Activated CD4-positive, alpha-beta T cell treated with anti-CD3 and anti-CD28 coated beads, Interleukin-2, amount 10 ng/mL, durations not matched to agents 24 days and 14 days (primary cell): ENCODE data around the gene RBMS1. TPM values are rescaled to one million over a fixed set of nuclear protein-coding genes. Genes with fewer than 3 reads are reported as not detected.

Source experiments
- DNase-seq: peaks from one replicate; pipeline ENCODE4 v3.0.0; 2022
- H3K27ac Mint-ChIP-seq: one replicate; pipeline ENCODE4 v1.8.0; 2022; ENCODE audit warnings: mild to moderate bottlenecking, mixed read lengths
- H3K27me3 Mint-ChIP-seq: one replicate; pipeline ENCODE4 v1.8.0; 2022; ENCODE audit warnings: mixed read lengths
- H3K36me3 Mint-ChIP-seq: one replicate; pipeline ENCODE4 v1.8.0; 2022; ENCODE audit warnings: low read depth, mild to moderate bottlenecking, mixed read lengths
- H3K4me1 Mint-ChIP-seq: one replicate; pipeline ENCODE4 v1.8.0; 2021; ENCODE audit warnings: mixed read lengths
- H3K4me3 Mint-ChIP-seq: one replicate; pipeline ENCODE4 v1.8.0; 2022; ENCODE audit warnings: mild to moderate bottlenecking, moderate library complexity, mixed read lengths
- H3K9me3 Mint-ChIP-seq: one replicate; pipeline ENCODE4 v1.8.0; 2021; ENCODE audit warnings: mixed read lengths
- intact Hi-C: fragments of 100-400 bp; cut with micrococcal nuclease; formaldehyde crosslinking; loops from one replicate; pipeline ENCODE4 v1.15.1; 2023
- total RNA-seq: library from RNA; stranded (reverse); gene quantifications from 2 replicates; pipeline ENCODE4 v1.2.3, GENCODE V29; 2022

Gene RBMS1
- total RNA-seq, 1 donor from 2014 or later, result 35.2 TPM

DNA sequence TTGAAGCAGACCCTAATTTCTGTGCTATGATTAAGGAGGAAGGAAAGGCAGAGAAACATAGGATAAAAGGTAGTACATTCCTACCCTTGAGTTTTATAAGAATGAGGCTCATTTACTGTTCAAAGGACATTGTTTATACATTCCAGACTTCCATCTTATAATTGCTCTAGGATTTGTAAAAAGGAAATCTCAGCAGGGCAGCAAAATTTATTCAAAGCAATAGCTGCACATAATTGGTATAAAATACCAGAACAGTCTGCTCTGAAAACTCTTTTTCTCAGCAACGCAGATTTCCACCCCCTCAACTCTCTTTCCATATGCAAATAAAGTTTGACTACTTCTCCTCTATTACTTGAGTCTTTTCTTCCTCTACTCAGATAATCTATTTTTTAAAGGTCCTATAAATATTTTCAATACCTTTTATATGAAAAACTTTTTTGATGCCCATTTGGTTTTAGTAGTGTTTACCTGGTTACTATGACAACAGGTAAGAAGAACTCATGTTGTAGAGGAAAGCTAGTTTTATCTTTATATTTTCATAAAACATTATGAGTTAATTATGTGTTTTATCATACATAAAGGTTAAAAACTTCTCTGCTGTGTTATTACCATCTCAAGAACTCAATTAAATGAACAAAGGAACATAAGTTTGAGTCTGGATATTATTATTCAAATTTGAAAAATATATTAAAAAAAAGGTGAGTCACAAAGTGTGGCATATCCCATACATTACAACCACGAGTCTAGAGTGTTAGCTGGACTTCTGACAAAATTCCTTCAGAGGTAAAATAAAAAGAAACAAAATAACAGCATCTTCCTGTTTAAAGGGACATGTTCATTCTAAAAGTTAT, 19.9 kb downstream of the RBMS1 start:
- Mint-ChIP-seq H3K27me3 (no peaks in the 10 kb centered on the region), H3K27ac (peak overlapping the region; percentile 82), H3K9me3 (no peaks in the 10 kb centered on the region), H3K4me3 (peak overlapping the region; percentile 63), H3K36me3 (peaks cover 4% of the 10 kb centered on the region), H3K4me1 (peaks cover 55% of the 10 kb centered on the region)
- intact Hi-C loops, result loop anchor here (2.0 kb wide), 1 partner anchor 45 kb away; no protein-coding TSS in a partner anchor
- DNase-seq, result no peak

DNA sequence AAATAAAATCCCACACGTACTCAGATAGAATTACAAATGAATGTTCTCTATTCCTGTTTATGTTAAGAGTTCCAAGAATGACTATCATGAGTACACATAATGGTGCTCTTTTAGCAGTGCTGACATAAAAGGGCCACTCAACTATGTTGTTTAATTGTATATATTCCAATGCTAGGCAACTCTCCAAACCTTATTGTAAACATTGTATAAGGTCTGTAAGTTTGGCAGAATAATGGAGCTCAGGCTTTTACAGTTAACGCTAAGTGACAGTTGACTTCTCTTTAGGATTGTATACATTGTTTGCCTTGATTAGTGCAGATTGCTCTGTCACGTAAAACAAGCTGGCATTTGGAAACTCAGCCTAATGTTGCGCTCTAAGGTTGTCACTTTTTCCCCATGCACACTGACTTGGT, 20.8 kb downstream of the RBMS1 start:
- no peak for DNase-seq
- H3K27ac Mint-ChIP-seq, result peak overlapping the region; percentile 80
- H3K27me3 Mint-ChIP-seq, result no peaks in the 10 kb centered on the region
- H3K4me3 Mint-ChIP-seq, result peak overlapping the region; percentile 24
- H3K9me3 Mint-ChIP-seq, result no peaks in the 10 kb centered on the region
- intact Hi-C loops, result loop anchor here (1.0 kb wide), 3 partner anchors 12 to 66 kb away; no protein-coding TSS in a partner anchor
- H3K36me3 Mint-ChIP-seq, result peaks cover 4% of the 10 kb centered on the region
- H3K4me1 Mint-ChIP-seq, result peaks cover 53% of the 10 kb centered on the region

DNA sequence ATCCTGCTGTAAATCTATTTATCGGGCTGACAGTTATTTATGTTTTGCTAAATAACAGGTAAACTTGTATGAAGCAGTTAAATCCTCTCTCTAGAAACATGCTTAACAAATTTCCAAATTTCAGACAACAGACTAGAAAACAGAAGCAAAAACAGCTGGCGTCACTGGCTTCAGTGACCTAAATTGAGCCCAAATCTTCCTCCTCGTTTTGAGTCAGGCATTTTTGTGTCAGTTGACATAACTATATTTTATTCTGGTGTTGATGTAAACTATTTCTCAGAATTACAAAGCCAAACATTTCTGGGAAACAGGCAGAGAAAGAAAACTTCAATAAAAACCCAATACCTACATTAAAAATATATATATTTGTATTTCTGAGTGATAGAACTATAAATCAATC, 21.7 kb downstream of the RBMS1 start:
- no peaks in the 10 kb centered on the region for H3K27me3 Mint-ChIP-seq
- H3K4me3 Mint-ChIP-seq, result peak overlapping the region; percentile 24
- peaks cover 4% of the 10 kb centered on the region for H3K36me3 Mint-ChIP-seq
- peak overlapping the region; percentile 23 for H3K27ac Mint-ChIP-seq
- peaks cover 55% of the 10 kb centered on the region for H3K4me1 Mint-ChIP-seq
- DNase-seq, result peak; percentile 70
- H3K9me3 Mint-ChIP-seq, result no peaks in the 10 kb centered on the region
- intact Hi-C loops, result loop anchor here (1.0 kb wide), 3 partner anchors 13 to 65 kb away; no protein-coding TSS in a partner anchor

DNA sequence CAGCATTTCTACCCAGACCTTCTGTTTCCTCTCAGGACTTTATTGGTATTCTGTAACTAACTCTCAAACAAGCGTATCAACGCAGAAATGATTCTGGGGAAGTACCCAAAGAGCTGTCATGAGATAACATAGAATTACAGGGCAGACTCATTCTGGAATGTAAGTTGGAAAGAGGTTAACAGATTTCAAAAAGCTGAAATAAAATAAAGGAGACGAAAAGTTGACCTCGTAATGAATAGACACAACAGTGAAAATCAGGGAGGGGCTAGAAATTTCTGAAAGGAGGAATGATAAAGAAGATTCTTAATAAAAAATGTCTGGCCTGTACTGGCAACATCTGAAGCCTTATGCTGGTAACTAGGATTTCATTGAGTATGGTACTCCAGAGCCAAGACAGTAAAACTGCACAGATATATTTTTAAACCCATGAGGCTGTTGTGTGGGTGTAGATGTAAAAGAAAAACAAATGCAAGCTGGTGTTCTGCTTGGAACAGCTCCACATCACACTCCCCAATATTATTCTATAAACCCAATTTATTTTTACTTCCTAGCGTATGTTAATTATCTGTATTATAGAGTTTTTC, 23.9 kb downstream of the RBMS1 start:
- Mint-ChIP-seq H3K4me3 (no peak overlapping the region), H3K36me3 (peaks cover 7% of the 10 kb centered on the region), H3K27ac (peak overlapping the region; percentile 39), H3K9me3 (no peaks in the 10 kb centered on the region), H3K4me1 (peaks cover 57% of the 10 kb centered on the region), H3K27me3 (no peaks in the 10 kb centered on the region)
- intact Hi-C loops, result no loop called here
- no peak for DNase-seq

DNA sequence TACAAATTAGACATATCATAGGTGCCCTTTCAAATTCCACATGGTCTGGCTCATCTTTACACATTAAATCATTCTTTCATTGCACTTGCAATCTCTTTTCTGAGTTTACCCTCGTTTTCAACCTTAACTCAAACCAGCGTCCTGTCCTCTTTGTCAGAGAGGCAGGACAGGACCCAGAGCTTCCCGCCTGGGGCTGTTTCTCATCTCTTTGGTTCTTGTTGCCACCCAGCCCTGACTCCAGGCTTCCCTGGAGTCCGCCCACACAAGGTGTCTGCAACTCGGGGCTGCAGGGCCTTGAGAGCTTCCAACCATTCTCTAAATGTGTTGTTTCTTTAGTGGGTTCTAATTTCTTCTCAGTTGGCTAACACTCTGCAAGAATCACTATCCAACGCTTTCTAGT, 24.4 kb downstream of the RBMS1 start:
- Mint-ChIP-seq H3K4me1 (peaks cover 52% of the 10 kb centered on the region), H3K4me3 (no peak overlapping the region), H3K27me3 (no peaks in the 10 kb centered on the region), H3K36me3 (peaks cover 7% of the 10 kb centered on the region), H3K27ac (peak overlapping the region; percentile 39), H3K9me3 (no peaks in the 10 kb centered on the region)
- DNase-seq, result no peak
- intact Hi-C loops, result no loop called here

DNA sequence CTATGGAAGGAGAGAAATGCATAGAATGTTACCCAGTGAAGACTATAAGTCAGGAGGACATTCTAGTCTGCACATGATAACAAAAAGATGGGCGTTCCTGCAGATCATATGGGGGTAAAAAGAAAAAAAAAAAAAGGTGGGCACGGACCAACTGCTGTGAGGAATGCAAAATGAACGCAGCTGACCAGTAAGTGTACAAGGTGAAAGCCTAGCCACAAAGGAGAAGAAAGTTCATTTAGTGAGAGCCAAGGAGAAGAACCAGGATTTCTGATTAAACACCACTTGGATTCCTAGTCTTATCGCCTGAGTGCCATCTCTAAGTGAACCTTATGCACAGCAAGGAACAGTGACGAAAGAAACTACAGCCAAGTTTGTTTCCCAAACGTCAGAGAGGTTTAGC, 26.5 kb downstream of the RBMS1 start:
- peaks cover 10% of the 10 kb centered on the region for H3K36me3 Mint-ChIP-seq
- no peaks in the 10 kb centered on the region for H3K27me3 Mint-ChIP-seq
- H3K4me3 Mint-ChIP-seq, result no peak overlapping the region
- DNase-seq, result no peak
- peaks cover 44% of the 10 kb centered on the region for H3K4me1 Mint-ChIP-seq
- no peak overlapping the region for H3K27ac Mint-ChIP-seq
- no peaks in the 10 kb centered on the region for H3K9me3 Mint-ChIP-seq
- intact Hi-C loops, result no loop called here

DNA sequence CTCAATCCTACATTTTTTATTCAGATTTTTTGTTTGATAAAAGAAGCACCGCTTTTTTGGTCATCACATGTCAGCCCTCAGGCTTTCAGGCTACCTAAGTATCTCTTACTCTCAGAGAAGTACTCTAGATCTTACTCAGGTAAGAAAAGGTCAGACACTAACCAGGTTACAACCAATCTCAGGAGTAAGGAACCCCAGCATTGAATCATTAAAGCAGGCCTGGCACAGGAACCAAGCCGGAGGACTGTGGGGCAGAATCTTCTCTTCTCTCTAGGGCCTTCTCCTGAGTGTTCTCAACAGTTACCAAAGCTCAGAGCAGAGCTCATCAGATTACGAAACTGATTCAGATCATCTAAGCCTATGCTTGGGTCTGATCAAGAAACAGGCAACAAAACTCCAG, 28.2 kb downstream of the RBMS1 start:
- peaks cover 34% of the 10 kb centered on the region for H3K4me1 Mint-ChIP-seq
- H3K4me3 Mint-ChIP-seq, result peak overlapping the region; percentile 1

DNA sequence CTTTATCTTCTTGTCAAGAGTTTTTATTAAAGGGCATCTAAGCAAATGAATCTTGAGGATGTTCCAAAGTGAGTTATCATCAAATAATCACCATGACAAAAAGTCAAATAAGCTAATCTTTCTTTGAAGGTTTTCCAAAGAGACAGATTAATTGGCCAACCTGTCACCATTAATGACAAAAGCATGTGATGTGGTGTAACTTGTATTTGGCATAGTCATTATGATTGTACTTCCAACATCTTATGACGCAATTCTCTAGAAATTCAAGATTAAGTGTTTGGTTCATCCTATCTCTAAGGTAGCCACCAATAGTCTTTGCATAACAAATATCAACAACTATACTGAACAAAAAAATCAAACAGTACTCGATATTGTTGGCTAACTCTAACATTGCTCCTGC, 28.6 kb downstream of the RBMS1 start:
- intact Hi-C loops, result no loop called here
- Mint-ChIP-seq H3K4me1 (peaks cover 35% of the 10 kb centered on the region), H3K9me3 (no peaks in the 10 kb centered on the region), H3K27ac (no peak overlapping the region), H3K36me3 (peaks cover 10% of the 10 kb centered on the region), H3K27me3 (no peaks in the 10 kb centered on the region), H3K4me3 (no peak overlapping the region)
- no peak for DNase-seq

More for the DNA sequence above, 28.2 kb downstream of the RBMS1 start:
- DNase-seq, result no peak
- H3K27ac Mint-ChIP-seq, result no peak overlapping the region
- no peaks in the 10 kb centered on the region for H3K9me3 Mint-ChIP-seq
- no peaks in the 10 kb centered on the region for H3K27me3 Mint-ChIP-seq
- H3K36me3 Mint-ChIP-seq, result peaks cover 10% of the 10 kb centered on the region
- intact Hi-C loops, result no loop called here

DNA sequence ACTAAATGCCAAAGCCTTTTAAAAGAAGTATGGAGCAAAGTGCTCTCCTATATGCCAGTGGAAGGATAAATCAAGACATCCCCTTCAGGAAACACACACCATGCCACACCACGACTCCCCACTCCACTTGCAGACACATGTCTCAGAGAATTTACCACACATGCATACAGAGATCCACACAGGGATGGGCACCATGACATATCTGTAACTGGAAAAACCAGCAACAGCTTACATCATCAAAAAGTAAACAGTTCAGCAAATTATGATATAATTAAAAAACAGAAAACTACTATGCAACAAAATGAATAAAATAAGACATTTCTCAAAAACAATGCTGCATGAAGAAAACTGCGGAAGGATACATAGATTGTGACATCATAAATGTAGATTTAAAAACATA, 29.6 kb downstream of the RBMS1 start:
- Mint-ChIP-seq H3K36me3 (peaks cover 11% of the 10 kb centered on the region), H3K9me3 (no peaks in the 10 kb centered on the region), H3K27me3 (no peaks in the 10 kb centered on the region), H3K4me3 (no peak overlapping the region), H3K4me1 (peaks cover 30% of the 10 kb centered on the region), H3K27ac (no peak overlapping the region)
- no peak for DNase-seq
- intact Hi-C loops, result no loop called here

DNA sequence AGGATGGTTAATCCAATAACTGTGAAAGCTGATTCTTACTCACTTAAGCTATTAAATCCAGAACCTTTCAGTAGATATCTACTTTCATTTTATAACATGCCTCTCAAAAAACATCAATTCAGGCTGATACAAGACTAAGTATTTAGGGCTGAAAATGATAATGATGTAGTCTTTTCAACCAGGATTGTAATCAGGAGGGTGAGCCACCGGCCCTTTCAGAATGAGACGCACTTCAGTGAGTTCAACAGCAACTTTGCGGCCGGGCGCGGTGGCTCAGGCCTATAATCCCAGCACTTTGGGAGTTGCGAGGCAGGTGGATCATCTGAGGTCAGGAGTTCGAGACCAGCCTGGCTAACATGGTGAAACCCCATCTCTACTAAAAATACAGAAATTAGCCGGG, 30.4 kb downstream of the RBMS1 start:
- Mint-ChIP-seq H3K9me3 (no peaks in the 10 kb centered on the region), H3K27me3 (no peaks in the 10 kb centered on the region), H3K4me1 (peaks cover 30% of the 10 kb centered on the region), H3K4me3 (no peak overlapping the region), H3K27ac (no peak overlapping the region), H3K36me3 (peaks cover 11% of the 10 kb centered on the region)
- intact Hi-C loops, result no loop called here
- DNase-seq, result no peak

DNA sequence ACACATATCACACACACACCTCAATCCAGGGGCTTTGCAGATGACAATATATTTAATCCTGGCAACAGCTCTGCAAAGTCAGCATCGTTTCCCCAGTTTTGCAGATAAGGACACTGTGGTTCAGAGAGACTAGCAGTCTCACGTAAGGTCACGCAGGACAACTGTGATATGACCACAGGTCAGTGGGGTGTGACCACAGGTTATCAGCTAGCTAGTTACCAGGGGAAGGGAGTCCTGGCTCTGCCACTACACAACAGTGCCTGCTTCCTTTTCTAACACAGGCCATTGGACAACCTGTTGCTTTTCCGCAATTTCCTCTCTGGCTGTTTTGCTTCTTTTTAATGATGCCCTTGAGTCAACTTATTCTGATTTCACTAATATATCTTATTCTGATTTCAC, 33.3 kb downstream of the RBMS1 start:
- peaks cover 10% of the 10 kb centered on the region for H3K36me3 Mint-ChIP-seq
- H3K4me3 Mint-ChIP-seq, result no peak overlapping the region
- H3K9me3 Mint-ChIP-seq, result no peaks in the 10 kb centered on the region
- no peak for DNase-seq
- peaks cover 17% of the 10 kb centered on the region for H3K4me1 Mint-ChIP-seq
- intact Hi-C loops, result no loop called here
- H3K27ac Mint-ChIP-seq, result no peak overlapping the region
- H3K27me3 Mint-ChIP-seq, result no peaks in the 10 kb centered on the region

DNA sequence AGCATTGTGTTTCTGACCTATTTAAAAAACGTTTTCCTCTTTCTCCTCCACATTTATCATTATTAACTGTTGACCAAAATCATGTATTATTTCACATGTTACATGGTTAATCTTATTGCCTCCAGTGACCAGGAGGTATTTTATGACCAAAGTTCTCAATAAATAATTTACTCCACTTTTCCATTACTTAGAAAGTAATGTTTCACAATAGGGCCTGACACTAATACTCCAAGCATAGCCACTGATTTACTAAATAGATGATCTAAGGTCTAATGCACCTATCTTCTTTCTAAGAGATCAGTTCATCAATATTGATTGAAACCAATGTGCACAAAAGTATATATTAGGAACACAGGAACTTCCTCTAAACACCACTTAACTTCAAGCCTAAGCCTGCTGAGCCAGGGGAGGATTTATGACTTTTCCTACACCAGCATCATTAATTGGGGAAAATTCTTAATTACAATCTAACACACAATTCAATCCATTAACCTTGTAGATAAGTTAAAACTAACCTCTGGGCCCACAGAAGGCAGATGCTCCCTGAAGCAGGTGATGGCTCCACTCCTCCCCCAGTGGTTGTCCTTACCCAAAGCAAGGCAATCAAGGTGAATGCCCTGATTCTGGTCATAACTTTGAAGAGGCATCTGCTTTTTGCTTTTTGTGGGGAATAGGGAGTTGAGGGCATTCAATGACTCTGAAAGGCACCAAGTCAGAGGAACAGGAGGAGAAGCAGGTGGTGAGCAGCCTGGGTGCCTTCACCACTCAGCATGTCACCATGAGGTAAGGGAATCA, 33.9 kb downstream of the RBMS1 start:
- Mint-ChIP-seq H3K36me3 (peaks cover 8% of the 10 kb centered on the region), H3K4me1 (peaks cover 20% of the 10 kb centered on the region)
- intact Hi-C loops, result no loop called here

DNA sequence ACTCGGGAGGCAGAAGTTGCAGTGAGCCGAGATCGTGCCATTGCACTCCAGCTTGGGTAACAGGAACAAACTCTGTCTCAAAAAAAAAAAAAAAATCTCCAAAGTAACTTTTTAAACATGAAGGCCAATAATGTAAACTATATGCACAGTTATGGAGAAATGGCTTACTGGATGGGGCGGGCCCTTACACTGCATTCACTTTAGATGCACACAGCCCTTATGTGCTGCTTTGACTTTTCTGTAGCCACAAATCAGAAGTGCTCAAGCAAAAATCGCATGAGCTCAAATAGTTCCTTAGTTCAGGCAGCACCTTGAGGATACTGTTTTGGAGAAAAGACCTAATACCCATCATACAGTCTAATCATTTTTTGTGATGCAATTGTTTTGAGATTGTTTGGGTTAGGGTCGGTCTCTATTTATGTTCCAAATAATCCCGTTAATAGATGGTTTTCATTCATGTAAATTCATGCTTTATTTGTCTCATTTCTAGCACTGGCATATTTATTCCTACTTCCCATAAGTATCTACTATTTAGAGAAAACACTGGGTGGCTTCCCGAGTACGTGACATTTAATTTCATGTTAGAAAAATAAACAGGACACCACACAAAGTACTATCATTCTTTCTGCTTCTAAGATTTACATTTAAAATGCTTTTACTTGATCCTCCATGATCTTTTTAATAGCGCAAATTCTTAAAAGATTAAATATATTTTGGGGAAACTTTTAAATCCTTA, 34.7 kb downstream of the RBMS1 start:
- peaks cover 8% of the 10 kb centered on the region for H3K36me3 Mint-ChIP-seq
- H3K4me3 Mint-ChIP-seq, result no peak overlapping the region
- peaks cover 18% of the 10 kb centered on the region for H3K4me1 Mint-ChIP-seq
- intact Hi-C loops, result no loop called here
- DNase-seq, result no peak
- H3K27ac Mint-ChIP-seq, result no peak overlapping the region
- H3K9me3 Mint-ChIP-seq, result no peaks in the 10 kb centered on the region
- H3K27me3 Mint-ChIP-seq, result no peaks in the 10 kb centered on the region

More for the DNA sequence above, 33.9 kb downstream of the RBMS1 start:
- H3K27ac Mint-ChIP-seq, result no peak overlapping the region
- no peak for DNase-seq
- H3K27me3 Mint-ChIP-seq, result no peaks in the 10 kb centered on the region
- no peaks in the 10 kb centered on the region for H3K9me3 Mint-ChIP-seq
- H3K4me3 Mint-ChIP-seq, result no peak overlapping the region
